Measurements from ENCODE around the gene SMARCC1. TPM values are rescaled to one million over a fixed set of nuclear protein-coding genes. Genes with fewer than 3 reads are reported as not detected.

Gene SMARCC1
- total RNA-seq = 23.3 and 23.9 TPM in 2 replicates

GRCh38 chr3:47781685-47782445 is at the start of gene SMARCC1:
Gene SMARCC1, minus strand, starts transcription at chr3:47781893. Its CDS starts 96 bp downstream, at chr3:47781797.

DNA sequence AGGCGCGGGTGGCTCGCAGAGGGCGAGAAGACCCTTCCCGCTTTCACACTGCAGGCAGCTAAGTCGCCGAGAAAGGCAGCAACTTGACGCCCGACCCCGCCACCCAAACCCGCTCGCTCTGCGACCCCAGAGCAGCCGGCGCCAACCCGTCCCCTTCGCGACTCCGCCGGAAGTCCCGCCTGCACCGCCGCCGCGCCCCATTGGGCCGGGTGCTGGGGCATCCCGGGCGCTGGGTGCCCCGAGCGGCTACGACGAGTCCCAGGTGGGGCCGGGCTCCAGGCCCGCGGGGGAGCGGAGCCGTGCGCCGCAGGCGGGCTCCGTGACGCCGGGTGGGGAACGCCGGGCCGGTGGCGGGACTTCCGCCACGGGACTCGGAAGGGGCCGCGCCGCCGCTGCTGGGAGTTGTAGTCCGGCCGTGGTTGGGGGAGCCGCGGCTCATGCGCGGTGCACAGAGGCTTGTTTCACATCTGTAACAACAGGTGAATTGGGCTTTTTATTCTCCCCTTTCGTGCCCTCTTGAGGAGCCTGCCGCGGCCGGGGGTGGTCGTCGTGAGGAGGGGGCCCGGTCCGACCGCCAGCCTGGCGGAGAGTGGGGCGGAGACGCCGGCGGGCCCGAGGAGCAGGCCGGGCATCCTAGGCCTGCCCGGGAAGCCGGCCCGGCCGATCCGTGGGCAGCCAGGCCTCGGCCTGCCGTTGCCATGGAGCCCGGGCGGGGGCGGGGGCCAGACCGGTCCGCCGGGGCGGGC is 21.2 kb upstream of the SMARCC1 start, which contains the start of gene DHX30:
Gene DHX30, plus strand, starts transcription at position 405 of the 746 bp plus-strand sequence. CDS start 7,546 bp downstream, outside the sequence.

DNA sequence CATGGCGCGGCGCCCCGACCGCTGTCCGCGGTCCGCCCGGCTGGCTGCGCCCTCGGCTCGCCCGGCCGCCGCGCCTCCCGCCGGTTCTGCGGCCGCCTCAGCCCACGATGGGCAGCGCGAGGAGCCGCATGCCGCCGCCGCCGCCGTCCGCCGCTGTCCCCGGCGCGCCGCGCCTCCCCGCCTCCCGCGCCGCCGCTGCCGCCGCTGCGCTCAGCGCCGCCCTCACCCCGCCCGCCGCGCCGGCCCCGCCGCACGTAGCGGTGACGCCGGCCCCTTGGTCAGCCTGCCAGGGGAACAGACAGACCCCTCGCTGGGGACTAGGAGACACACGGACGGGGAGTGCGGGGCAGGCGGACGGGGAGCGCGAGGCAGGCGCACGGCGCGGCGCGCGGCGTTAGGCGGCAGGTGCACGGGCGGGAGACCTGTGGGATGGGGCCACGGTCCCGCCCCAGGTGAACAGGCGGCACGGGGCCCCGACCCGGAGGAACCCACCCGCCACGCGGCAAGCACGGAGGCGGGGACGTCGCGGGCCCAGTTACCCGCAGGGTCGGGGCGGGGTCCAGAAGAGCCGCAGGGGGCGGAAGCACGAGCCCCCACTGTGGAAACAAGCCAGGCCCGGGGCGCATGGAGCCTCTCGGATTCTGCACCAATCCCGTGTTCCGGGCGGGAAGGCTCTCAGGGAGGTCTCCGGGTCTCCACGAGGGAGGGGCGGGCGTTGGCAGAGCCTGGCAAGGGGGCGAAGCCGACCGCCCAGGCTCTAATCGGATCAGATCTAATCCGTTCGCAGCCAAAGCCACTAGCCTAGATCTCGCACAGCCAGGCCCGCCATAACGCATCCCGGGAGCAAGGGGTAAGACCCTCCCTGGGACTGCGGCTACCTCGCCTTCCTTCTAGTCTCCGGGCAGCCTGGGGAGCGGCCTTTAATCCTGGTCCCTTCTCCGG is 202.7 kb downstream of the SMARCC1 start, which contains the start of gene CSPG5:
Gene CSPG5, minus strand, starts transcription at position 175 of the 942 bp plus-strand sequence. Its CDS starts 172 bp downstream, at position 3.

Other genes with a start within 250 kb of the SMARCC1 start
- not detected in 2 replicates for gene CSPG5, start 203.0 kb downstream of the SMARCC1 start, total RNA-seq
- 34.9 and 45.6 TPM in 2 replicates for gene DHX30, start 21.2 kb upstream of the SMARCC1 start, total RNA-seq
- 94.1 and 95.4 TPM in 2 replicates for gene MAP4, start 234.5 kb upstream of the SMARCC1 start, total RNA-seq